ENCODE measurements around the gene GLMN. TPM values are rescaled to one million over a fixed set of nuclear protein-coding genes. Genes with fewer than 3 reads are reported as not detected.

The GLMN gene
- polyA plus RNA-seq, 1 donor (not counting 4 experiments of a cell fraction or from before 2014, with no cell fraction given) = 11.3 TPM

DNA sequence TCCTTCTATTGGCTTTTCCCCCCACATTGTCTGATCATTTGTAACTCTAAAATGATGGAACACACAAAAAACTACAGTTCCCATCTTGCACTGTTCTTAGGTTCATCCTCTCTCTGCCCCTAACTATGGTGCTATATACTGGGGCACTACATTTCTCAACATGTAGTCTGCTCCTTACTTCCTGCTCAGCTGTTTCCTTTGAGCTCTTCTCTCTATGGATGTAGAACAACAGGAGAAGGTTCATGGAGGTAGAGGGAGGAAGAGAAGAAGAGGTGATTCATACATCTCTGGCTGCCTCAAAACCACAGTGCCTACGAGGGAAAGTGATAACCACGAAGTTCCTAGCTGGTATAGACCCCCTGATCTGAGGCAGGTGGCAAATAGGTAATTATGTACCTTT, 88.1 kb downstream of the GLMN start:
- dilution Hi-C loops (cut with MboI; ENCODE audit: extremely low pct_ligation_motif_present, low sequenced_read_pairs) = no loop called here
- no peak overlapping the region for H3K4me2 ChIP-seq (ENCODE audit: control insufficient read depth, extremely low read depth, insufficient read depth, low read depth, low read length)
- DNase-seq (ENCODE audit: low read depth, low spot score) = no peak
- no peak overlapping the region for H3K9ac ChIP-seq (ENCODE audit: control insufficient read depth, extremely low read depth, insufficient read depth, low read length)
- no peaks in the 10 kb centered on the region for H3K4me1 ChIP-seq (ENCODE audit: control insufficient read depth, extremely low read depth, insufficient read depth, low read length)
- TF ChIP-seq, protein P1, sequence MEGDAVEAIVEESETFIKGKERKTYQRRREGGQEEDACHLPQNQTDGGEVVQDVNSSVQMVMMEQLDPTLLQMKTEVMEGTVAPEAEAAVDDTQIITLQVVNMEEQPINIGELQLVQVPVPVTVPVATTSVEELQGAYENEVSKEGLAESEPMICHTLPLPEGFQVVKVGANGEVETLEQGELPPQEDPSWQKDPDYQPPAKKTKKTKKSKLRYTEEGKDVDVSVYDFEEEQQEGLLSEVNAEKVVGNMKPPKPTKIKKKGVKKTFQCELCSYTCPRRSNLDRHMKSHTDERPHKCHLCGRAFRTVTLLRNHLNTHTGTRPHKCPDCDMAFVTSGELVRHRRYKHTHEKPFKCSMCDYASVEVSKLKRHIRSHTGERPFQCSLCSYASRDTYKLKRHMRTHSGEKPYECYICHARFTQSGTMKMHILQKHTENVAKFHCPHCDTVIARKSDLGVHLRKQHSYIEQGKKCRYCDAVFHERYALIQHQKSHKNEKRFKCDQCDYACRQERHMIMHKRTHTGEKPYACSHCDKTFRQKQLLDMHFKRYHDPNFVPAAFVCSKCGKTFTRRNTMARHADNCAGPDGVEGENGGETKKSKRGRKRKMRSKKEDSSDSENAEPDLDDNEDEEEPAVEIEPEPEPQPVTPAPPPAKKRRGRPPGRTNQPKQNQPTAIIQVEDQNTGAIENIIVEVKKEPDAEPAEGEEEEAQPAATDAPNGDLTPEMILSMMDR (optimal IDR thresholded peaks at IDR 0.05 in 1 of 3, IDR thresholded peaks at IDR 0.05 in 1 of 3, conservative IDR thresholded peaks at IDR 0.05 in 1 of 3; ENCODE audit: extremely low read depth in 1 of 3, insufficient read depth in 2 of 3, low read length in 3 of 3) = no peak
- no peak for TF ChIP-seq EZH2 (IDR thresholded peaks at IDR 0.05; ENCODE audit: low read length)
- H3K27ac ChIP-seq (ENCODE audit: control insufficient read depth, insufficient read depth, low read length) = no peak overlapping the region
- no peaks in the 10 kb centered on the region for H3K36me3 ChIP-seq (ENCODE audit: control insufficient read depth in 2 of 2, extremely low read depth in 1 of 2, insufficient read depth in 2 of 2, low read length in 2 of 2)
- no peak overlapping the region for H3K4me3 ChIP-seq (ENCODE audit: control insufficient read depth in 2 of 3, extremely low read depth in 1 of 3, insufficient read depth in 2 of 3, low read depth in 1 of 3, low read length in 3 of 3)
- H2AFZ ChIP-seq (ENCODE audit: control insufficient read depth, low read length) = no peak overlapping the region
- no peaks in the 10 kb centered on the region for H3K9me1 ChIP-seq (ENCODE audit: control insufficient read depth, extremely low read depth, insufficient read depth, low read length)
- H4K20me1 ChIP-seq (ENCODE audit: control insufficient read depth, extremely low read depth, insufficient read depth, low read length) = no peaks in the 10 kb centered on the region
- no peaks in the 10 kb centered on the region for H3K27me3 ChIP-seq (ENCODE audit: control insufficient read depth, extremely low read depth, insufficient read depth, low read length)
- no peaks in the 10 kb centered on the region for H3K79me2 ChIP-seq (ENCODE audit: control insufficient read depth, insufficient read depth, low read length)
- peak; percentile 13 for FAIRE-seq
- H3K9me3 ChIP-seq (ENCODE audit: control insufficient read depth, low read depth, low read length) = no peaks in the 10 kb centered on the region

DNA sequence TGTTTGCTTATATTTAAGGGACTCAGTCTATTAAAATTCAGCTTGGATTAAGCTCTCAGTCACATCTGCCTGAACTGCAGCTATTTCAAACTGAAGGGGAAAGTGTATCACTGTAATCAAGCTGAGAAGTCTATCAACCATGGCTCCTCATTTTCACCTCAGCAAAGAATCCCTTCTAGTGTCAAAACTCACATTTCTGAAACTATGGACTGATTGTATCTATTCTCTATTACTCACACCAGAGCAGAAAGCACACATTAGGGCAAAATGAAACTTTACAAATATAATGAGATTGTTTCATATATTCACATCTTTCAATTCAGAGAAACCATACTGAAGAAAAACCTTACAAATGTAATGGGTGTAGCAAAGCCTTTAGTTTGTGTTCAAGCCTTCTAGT, 95.7 kb downstream of the GLMN start:
- no peak for TF ChIP-seq EZH2 (IDR thresholded peaks at IDR 0.05; ENCODE audit: low read length)
- TF ChIP-seq, protein P1 (optimal IDR thresholded peaks at IDR 0.05 in 1 of 3, IDR thresholded peaks at IDR 0.05 in 1 of 3, conservative IDR thresholded peaks at IDR 0.05 in 1 of 3; ENCODE audit: extremely low read depth in 1 of 3, insufficient read depth in 2 of 3, low read length in 3 of 3) = no peak
- DNase-seq (ENCODE audit: low read depth, low spot score) (no peak), FAIRE-seq (no peak)
- Histone ChIP-seq H3K79me2 (ENCODE audit: control insufficient read depth, insufficient read depth, low read length) (no peaks in the 10 kb centered on the region), H3K27ac (ENCODE audit: control insufficient read depth, insufficient read depth, low read length) (no peak overlapping the region), H2AFZ (ENCODE audit: control insufficient read depth, low read length) (no peak overlapping the region), H3K4me3 (ENCODE audit: control insufficient read depth in 2 of 3, extremely low read depth in 1 of 3, insufficient read depth in 2 of 3, low read depth in 1 of 3, low read length in 3 of 3) (no peak overlapping the region), H3K9ac (ENCODE audit: control insufficient read depth, extremely low read depth, insufficient read depth, low read length) (no peak overlapping the region), H4K20me1 (ENCODE audit: control insufficient read depth, extremely low read depth, insufficient read depth, low read length) (no peaks in the 10 kb centered on the region), H3K36me3 (ENCODE audit: control insufficient read depth in 2 of 2, extremely low read depth in 1 of 2, insufficient read depth in 2 of 2, low read length in 2 of 2) (no peaks in the 10 kb centered on the region), H3K9me1 (ENCODE audit: control insufficient read depth, extremely low read depth, insufficient read depth, low read length) (no peaks in the 10 kb centered on the region), H3K4me1 (ENCODE audit: control insufficient read depth, extremely low read depth, insufficient read depth, low read length) (no peaks in the 10 kb centered on the region), H3K4me2 (ENCODE audit: control insufficient read depth, extremely low read depth, insufficient read depth, low read depth, low read length) (no peak overlapping the region), H3K27me3 (ENCODE audit: control insufficient read depth, extremely low read depth, insufficient read depth, low read length) (no peaks in the 10 kb centered on the region), H3K9me3 (ENCODE audit: control insufficient read depth, low read depth, low read length) (no peaks in the 10 kb centered on the region)
- dilution Hi-C loops (cut with MboI; ENCODE audit: extremely low pct_ligation_motif_present, low sequenced_read_pairs) = no loop called here
